LNCAP (cell line): ENCODE results near the gene ADAT2.

Experiments
- CTCF ChIP-seq: fragments of 450-650 bp; IDR thresholded peaks from 2 replicates; pipeline ENCODE4 v1.5.1; 2017; ENCODE audit warnings: mild to moderate bottlenecking

Gene ADAT2

GRCh38 chr6:143482593-143482992 is 32.1 kb upstream of the ADAT2 start:
- no peak for TF ChIP-seq CTCF

GRCh38 chr6:143478479-143479062 is 28.1 kb upstream of the ADAT2 start:
- no peak for TF ChIP-seq CTCF

- no peak for TF ChIP-seq CTCF
Observed at GRCh38 chr6:143476545-143476944, 26.1 kb upstream of the ADAT2 start.

GRCh38 chr6:143471822-143472221 is 21.3 kb upstream of the ADAT2 start:
- TF ChIP-seq CTCF: no peak

GRCh38 chr6:143468026-143468425 is 17.5 kb upstream of the ADAT2 start:
- TF ChIP-seq CTCF: no peak

- no peak for TF ChIP-seq CTCF
Observed at GRCh38 chr6:143465546-143465945, 15.1 kb upstream of the ADAT2 start.

GRCh38 chr6:143457563-143458359 is 7.3 kb upstream of the ADAT2 start:
- TF ChIP-seq CTCF: no peak
